ENCODE data around the gene CDC5L. TPM values are rescaled to one million over a fixed set of nuclear protein-coding genes. Genes with fewer than 3 reads are reported as not detected.

CDC5L gene
- total RNA-seq, 1 donor from 2014 or later = 20.0 TPM

DNA sequence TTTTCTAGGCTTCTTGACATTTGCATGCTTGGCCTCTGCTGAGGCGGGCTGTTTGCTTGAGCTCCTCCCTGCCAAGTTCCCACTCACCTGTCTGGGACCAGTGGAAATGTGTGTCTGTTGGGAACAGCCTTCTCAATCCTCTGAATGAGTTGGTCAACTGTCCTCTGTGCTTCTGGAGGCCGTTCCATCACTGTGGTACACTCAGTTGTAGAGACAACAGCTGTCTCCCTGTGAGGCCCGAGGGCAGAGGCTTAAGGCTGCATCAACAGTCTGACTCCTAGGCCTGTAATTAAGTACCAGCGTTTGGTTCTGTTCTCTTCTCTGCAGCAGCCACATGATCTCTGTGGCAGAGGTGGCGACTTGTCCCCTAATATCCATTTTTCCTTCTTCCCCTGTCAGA lies 110.9 kb downstream of the CDC5L start:
- intact Hi-C loops (cut with micrococcal nuclease) = no loop called here
- H3K36me3 ChIP-seq = no peaks in the 10 kb centered on the region
- TF ChIP-seq, protein P1, sequence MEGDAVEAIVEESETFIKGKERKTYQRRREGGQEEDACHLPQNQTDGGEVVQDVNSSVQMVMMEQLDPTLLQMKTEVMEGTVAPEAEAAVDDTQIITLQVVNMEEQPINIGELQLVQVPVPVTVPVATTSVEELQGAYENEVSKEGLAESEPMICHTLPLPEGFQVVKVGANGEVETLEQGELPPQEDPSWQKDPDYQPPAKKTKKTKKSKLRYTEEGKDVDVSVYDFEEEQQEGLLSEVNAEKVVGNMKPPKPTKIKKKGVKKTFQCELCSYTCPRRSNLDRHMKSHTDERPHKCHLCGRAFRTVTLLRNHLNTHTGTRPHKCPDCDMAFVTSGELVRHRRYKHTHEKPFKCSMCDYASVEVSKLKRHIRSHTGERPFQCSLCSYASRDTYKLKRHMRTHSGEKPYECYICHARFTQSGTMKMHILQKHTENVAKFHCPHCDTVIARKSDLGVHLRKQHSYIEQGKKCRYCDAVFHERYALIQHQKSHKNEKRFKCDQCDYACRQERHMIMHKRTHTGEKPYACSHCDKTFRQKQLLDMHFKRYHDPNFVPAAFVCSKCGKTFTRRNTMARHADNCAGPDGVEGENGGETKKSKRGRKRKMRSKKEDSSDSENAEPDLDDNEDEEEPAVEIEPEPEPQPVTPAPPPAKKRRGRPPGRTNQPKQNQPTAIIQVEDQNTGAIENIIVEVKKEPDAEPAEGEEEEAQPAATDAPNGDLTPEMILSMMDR (IDR thresholded peaks at IDR 0.05; ENCODE audit: borderline replicate concordance) = no peak
- no peaks in the 10 kb centered on the region for H3K4me1 ChIP-seq
- no peak overlapping the region for H3K4me3 ChIP-seq
- no peak for DNase-seq
- H3K9me3 ChIP-seq (replicated peaks) = peaks cover 11% of the 10 kb centered on the region
- peaks cover 22% of the 10 kb centered on the region for H3K27me3 ChIP-seq (ENCODE audit: low read depth)
- no peak overlapping the region for H3K27ac ChIP-seq (replicated peaks)

DNA sequence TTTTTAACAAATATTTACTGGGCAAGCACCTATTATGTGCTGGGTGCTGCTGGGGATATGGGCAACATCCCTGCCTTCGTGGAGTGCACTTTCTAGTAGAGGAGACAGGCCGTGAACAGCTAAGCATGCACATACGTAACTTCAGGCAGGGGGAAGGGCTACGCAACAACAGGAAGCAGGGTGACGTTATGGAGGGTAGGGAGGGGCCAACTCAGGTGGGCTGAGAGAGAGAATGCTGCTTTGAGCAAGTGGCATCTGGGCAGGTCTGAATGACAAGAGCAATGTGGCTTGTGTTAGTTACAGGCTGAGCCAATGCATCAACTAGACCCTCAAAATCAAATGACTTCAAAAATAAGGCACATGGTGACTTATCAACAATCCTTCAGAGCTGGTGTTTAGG lies 112.1 kb downstream of the CDC5L start:
- H3K4me1 ChIP-seq = no peaks in the 10 kb centered on the region
- H3K27ac ChIP-seq (replicated peaks) = no peak overlapping the region
- H3K27me3 ChIP-seq (ENCODE audit: low read depth) = peaks cover 20% of the 10 kb centered on the region
- no peaks in the 10 kb centered on the region for H3K36me3 ChIP-seq
- H3K4me3 ChIP-seq = no peak overlapping the region
- H3K9me3 ChIP-seq (replicated peaks) = peaks cover 11% of the 10 kb centered on the region
- TF ChIP-seq, protein P1 (IDR thresholded peaks at IDR 0.05; ENCODE audit: borderline replicate concordance) = no peak
- intact Hi-C loops (cut with micrococcal nuclease) = no loop called here
- DNase-seq = no peak

Small RNA genes lying within 50 kb of the gene (microRNA-seq; reads per million reads assigned to microRNA genes)
- gene MIR4642 = not detected

Other genes starting within 250 kb of the CDC5L start
- 0.25 TPM for gene CAPN11, start 228.9 kb upstream of the CDC5L start, total RNA-seq
- gene MYMX, start 170.8 kb upstream of the CDC5L start, total RNA-seq = 0.36 TPM
- 154 TPM for gene SLC29A1, start 164.1 kb upstream of the CDC5L start, total RNA-seq
- 786 TPM for gene HSP90AB1, start 140.6 kb upstream of the CDC5L start, total RNA-seq
- gene SLC35B2, start 130.2 kb upstream of the CDC5L start, total RNA-seq = 20.2 TPM
- gene NFKBIE, start 122.2 kb upstream of the CDC5L start, total RNA-seq = 2.1 TPM
- not detected for gene TMEM151B, start 117.3 kb upstream of the CDC5L start, total RNA-seq
- 10.6 TPM for gene AARS2, start 74.4 kb upstream of the CDC5L start, total RNA-seq
- gene SPATS1, start 45.1 kb upstream of the CDC5L start, total RNA-seq = not detected

Measured in left ventricle myocardium inferior (tissue), 1 donor.